ENCODE measurements around the gene IQCM. TPM values are rescaled to one million over a fixed set of nuclear protein-coding genes. Genes with fewer than 3 reads are reported as not detected.
"Not testable (repeated sequence)": the region's sequence is repeated elsewhere in the genome, so short reads cannot be mapped to it uniquely, and the experiment has no call there.

Gene IQCM
- polyA plus RNA-seq, 2 of the 4 experiments (the other 2 are of a cell fraction), result 0.05 TPM; not detected in 1

DNA sequence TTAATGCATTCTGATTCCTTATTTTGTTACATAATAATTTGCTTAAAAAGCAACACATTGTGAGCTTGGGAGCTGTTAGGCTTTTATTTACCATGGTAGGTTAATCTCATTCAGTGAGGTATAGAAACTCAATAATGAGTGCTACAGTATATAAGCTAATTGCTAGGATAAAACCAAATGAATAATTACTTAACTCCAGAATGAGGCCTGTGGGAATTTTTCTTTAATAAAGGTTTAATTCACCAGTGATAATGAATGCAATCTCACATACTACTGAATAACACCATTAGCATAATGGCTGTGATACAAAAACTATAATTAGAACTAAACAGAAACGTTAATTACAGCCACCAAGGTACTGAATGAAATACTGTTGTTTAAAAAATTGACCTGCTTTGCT is 326.3 kb downstream of the IQCM start:
- H3K4me1 ChIP-seq, result 0 out of 3 replicates have a peak, but pooled peaks cover 4% of the 10 kb centered on the region
- H3K4me3 ChIP-seq, result no peak overlapping the region
- ChIA-PET CTCF (no interaction called here), POLR2A (no interaction called here)
- H3K4me2 ChIP-seq, result no peak overlapping the region
- ATAC-seq (no peak), FAIRE-seq (no peak), DNase-seq (ENCODE audit: low read depth in 1 of 2, low spot score in 1 of 2) (no peak)
- TF ChIP-seq SREBF2 (IDR thresholded peaks at IDR 0.05) (no peak), HDAC2 (IDR thresholded peaks at IDR 0.05) (no peak), ZC3H11A (IDR thresholded peaks at IDR 0.05) (no peak)
- no peak overlapping the region for H3K27ac ChIP-seq
- no peaks in the 10 kb centered on the region for H3K9me3 ChIP-seq
- WGBS (ENCODE audit: missing lambda C conversion rate), result 0% methylated on average over 1 of the region's 1 CpG

DNA sequence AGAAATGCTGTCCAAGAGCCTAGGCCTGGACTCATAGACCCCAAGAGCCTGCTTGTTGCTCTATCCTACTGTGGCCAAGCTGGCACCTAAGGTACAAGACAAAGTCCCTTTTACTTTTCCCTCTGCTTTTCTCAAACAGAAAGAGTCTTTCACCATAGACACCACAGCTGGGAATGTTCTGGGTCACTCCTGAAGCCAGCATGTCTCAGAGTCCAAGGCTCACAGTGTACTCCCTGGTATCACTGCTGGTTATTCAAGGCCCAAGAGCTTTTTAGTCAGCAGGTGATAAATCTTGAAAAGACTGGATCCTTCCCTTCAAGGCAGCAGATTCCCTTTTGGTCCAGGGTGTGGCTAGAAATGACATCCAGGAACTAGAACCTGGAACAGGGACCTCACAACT is 328.8 kb downstream of the IQCM start:
- Histone ChIP-seq H3K27ac (no peak overlapping the region), H3K4me3 (no peak overlapping the region), H3K9me3 (no peaks in the 10 kb centered on the region), H3K4me2 (no peak overlapping the region), H3K4me1 (no peaks in the 10 kb centered on the region)
- DNase-seq (ENCODE audit: low read depth in 1 of 2, low spot score in 1 of 2), result no peak
- no peak for TF ChIP-seq POLR2A (IDR thresholded peaks at IDR 0.05; ENCODE audit: low read length)
- TF ChIP-seq GATA3 (IDR thresholded peaks at IDR 0.05; ENCODE audit: borderline replicate concordance), result no peak
- no peak for TF ChIP-seq ZSCAN20 (CRISPR knock-in tag; IDR thresholded peaks at IDR 0.05)
- no peak for TF ChIP-seq EHF (CRISPR knock-in tag; IDR thresholded peaks at IDR 0.05)
- TF ChIP-seq, protein P1, sequence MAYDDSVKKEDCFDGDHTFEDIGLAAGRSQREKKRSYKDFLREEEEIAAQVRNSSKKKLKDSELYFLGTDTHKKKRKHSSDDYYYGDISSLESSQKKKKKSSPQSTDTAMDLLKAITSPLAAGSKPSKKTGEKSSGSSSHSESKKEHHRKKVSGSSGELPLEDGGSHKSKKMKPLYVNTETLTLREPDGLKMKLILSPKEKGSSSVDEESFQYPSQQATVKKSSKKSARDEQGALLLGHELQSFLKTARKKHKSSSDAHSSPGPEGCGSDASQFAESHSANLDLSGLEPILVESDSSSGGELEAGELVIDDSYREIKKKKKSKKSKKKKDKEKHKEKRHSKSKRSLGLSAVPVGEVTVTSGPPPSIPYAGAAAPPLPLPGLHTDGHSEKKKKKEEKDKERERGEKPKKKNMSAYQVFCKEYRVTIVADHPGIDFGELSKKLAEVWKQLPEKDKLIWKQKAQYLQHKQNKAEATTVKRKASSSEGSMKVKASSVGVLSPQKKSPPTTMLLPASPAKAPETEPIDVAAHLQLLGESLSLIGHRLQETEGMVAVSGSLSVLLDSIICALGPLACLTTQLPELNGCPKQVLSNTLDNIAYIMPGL (CRISPR knock-in tag; IDR thresholded peaks at IDR 0.05; ENCODE audit: borderline replicate concordance), result no peak
- no peak for TF ChIP-seq EHMT2 (IDR thresholded peaks at IDR 0.05; ENCODE audit: low read depth)
- TF ChIP-seq NPAS2 (CRISPR knock-in tag; IDR thresholded peaks at IDR 0.05; ENCODE audit: borderline replicate concordance), result no peak
- TF ChIP-seq, protein P2, sequence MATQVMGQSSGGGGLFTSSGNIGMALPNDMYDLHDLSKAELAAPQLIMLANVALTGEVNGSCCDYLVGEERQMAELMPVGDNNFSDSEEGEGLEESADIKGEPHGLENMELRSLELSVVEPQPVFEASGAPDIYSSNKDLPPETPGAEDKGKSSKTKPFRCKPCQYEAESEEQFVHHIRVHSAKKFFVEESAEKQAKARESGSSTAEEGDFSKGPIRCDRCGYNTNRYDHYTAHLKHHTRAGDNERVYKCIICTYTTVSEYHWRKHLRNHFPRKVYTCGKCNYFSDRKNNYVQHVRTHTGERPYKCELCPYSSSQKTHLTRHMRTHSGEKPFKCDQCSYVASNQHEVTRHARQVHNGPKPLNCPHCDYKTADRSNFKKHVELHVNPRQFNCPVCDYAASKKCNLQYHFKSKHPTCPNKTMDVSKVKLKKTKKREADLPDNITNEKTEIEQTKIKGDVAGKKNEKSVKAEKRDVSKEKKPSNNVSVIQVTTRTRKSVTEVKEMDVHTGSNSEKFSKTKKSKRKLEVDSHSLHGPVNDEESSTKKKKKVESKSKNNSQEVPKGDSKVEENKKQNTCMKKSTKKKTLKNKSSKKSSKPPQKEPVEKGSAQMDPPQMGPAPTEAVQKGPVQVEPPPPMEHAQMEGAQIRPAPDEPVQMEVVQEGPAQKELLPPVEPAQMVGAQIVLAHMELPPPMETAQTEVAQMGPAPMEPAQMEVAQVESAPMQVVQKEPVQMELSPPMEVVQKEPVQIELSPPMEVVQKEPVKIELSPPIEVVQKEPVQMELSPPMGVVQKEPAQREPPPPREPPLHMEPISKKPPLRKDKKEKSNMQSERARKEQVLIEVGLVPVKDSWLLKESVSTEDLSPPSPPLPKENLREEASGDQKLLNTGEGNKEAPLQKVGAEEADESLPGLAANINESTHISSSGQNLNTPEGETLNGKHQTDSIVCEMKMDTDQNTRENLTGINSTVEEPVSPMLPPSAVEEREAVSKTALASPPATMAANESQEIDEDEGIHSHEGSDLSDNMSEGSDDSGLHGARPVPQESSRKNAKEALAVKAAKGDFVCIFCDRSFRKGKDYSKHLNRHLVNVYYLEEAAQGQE (IDR thresholded peaks at IDR 0.05), result no peak
- no peak for TF ChIP-seq FOSL2 (IDR thresholded peaks at IDR 0.05)
- no peak for TF ChIP-seq FOSL2 (CRISPR knock-in tag; IDR thresholded peaks at IDR 0.05)
- ChIA-PET POLR2A (no interaction called here), CTCF (interaction anchor here (1.2 kb wide), 1 partner anchor 37 kb away, joined by 3 read pairs; no protein-coding TSS in a partner anchor)
- no peak for FAIRE-seq
- no peak for ATAC-seq

DNA sequence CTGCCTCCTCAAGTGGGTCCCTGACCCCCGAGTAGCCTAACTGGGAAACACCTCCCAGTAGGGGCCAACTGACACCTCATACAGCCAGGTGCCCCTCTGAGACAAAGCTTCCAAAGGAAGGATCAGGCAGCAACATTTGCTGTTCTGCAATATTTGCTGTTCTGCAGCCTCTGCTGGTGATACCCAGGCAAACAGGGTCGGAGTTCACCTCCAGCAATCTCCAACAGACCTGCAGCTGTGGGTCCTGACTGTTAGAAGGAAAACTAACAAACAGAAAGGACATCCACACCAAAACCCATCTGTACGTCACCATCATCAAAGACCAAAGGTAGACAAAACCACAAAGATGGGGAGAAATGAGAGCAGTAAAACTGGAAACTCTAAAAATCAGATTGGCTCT is 347.0 kb downstream of the IQCM start:
- H3K9me3 ChIP-seq; CTCF ChIA-PET; DNase-seq (ENCODE audit: low read depth in 1 of 2, low spot score in 1 of 2); POLR2A ChIA-PET; H3K4me1 ChIP-seq; H3K27ac ChIP-seq; H3K4me2 ChIP-seq; H3K4me3 ChIP-seq; ATAC-seq; FAIRE-seq: not testable (repeated sequence)
- WGBS (ENCODE audit: missing lambda C conversion rate), result 31% methylated on average over 3 of the region's 3 CpGs

DNA sequence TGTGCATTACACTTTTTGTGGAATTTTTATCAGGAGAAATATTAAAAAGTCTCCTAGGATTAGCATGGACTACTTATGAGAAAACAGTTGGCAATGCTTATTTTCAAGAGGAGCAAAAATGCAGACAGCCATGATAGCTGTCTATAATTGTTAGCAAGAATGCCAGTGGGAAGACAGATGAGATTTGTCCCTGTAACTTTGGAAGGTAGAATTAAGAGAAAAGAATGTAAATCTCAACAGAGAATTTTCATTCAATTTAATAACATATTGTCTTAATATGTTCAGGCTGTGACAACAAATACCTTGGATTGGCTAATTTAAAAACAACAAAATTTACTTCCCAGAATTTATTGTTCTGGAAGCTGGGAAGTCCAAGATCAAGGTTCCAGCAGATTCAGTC is 349.2 kb downstream of the IQCM start:
- FAIRE-seq (no peak), DNase-seq (ENCODE audit: low read depth in 1 of 2, low spot score in 1 of 2) (no peak), ATAC-seq (no peak)
- TF ChIP-seq, protein P3, sequence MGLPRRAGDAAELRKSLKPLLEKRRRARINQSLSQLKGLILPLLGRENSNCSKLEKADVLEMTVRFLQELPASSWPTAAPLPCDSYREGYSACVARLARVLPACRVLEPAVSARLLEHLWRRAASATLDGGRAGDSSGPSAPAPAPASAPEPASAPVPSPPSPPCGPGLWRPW (IDR thresholded peaks at IDR 0.05), result no peak
- H3K9me3 ChIP-seq, result no peaks in the 10 kb centered on the region
- ChIA-PET POLR2A (no interaction called here), CTCF (no interaction called here)
- H3K4me2 ChIP-seq, result no peak overlapping the region
- H3K4me3 ChIP-seq, result no peak overlapping the region
- no peak overlapping the region for H3K27ac ChIP-seq
- H3K4me1 ChIP-seq, result no peaks in the 10 kb centered on the region

Data from A549 (cell line).